ENCODE results near the gene DRAM1. TPM values are rescaled to one million over a fixed set of nuclear protein-coding genes. Genes with fewer than 3 reads are reported as not detected.

Gene DRAM1
- 44.7 and 57.1 TPM in 2 replicates for total RNA-seq

DNA sequence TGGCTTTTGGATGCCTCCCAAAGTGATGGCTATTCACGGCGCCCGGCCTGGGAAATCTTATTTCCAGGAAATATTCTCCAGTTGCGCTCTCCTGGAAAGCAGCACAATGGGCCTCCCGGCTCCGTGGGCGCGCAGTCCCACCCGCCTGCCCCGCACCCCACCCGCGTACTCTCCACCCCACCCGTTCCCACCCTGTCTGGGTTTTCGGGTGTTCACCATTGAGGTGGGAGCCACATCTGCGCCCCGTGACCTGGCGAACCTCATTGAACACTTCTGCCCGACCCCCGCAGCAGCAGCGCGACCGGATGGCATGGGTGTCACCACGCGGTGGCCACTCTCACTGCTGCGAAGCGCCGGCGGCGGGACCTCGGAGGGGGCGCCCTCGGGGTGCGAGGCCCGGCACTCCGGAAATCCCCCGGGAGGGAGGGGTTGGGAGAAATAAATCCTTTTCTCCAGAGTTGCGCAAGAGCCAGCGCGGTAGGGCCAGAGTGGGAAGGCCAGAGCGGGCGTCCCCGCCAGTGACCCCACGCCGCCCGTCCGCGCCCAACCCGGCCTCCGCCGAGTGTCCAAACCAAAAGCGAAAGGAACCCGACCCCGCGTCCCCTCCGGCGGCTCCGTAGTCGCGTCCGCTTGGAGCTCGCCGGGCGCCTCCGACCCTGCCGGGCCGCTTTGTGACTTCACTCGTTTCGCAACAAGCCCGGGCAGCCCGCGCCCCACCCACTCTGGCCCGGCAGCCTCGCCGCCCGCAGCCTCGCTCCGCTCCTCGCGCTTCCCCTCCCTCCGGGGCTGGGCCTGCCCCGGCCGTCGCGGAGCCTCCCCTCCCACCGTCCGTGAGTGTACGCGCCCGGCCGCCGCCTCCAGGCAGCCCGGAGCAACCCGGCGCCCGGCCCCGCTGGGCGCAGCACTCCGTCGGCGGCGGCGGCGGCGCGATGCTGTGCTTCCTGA is at the start of gene DRAM1:
DRAM1 (plus strand) TSS at position 720 of the 945 bp plus-strand sequence; CDS start at position 930, 210 bp downstream.

GRCh38 chr12:101830367-101831325 is 46.7 kb upstream of the DRAM1 start, which contains the start of gene GNPTAB:
Gene GNPTAB, minus strand, starts transcription at chr12:101830959. Its CDS starts 284 bp downstream, at chr12:101830675.

Small RNA genes within 50 kb of the gene (small RNA-seq; reads per million reads assigned to genes)
- not detected for gene RNA5SP369
- not detected for gene RNU6-1183P

Other genes with a start within 250 kb of the DRAM1 start
- 29.1 and 31.4 TPM in 2 replicates for gene CHPT1, start 179.9 kb upstream of the DRAM1 start, total RNA-seq
- 0.07 and 0.27 TPM in 2 replicates for gene SYCP3, start 138.1 kb upstream of the DRAM1 start, total RNA-seq
- 45.2 and 47.6 TPM in 2 replicates for gene GNPTAB, start 46.6 kb upstream of the DRAM1 start, total RNA-seq
- 46.1 and 46.8 TPM in 2 replicates for gene WASHC3, start 184.4 kb downstream of the DRAM1 start, total RNA-seq
- 51.7 and 60.4 TPM in 2 replicates for gene NUP37, start 242.5 kb downstream of the DRAM1 start, total RNA-seq
- gene PARPBP, start 242.6 kb downstream of the DRAM1 start, total RNA-seq: 34.8 and 48.2 TPM in 2 replicates